ENCODE data around the gene CALY. TPM values are rescaled to one million over a fixed set of nuclear protein-coding genes. Genes with fewer than 3 reads are reported as not detected.

Gene CALY
- total RNA-seq, 1 experiment from 2014 or later: not detected

GRCh38 chr10:133287832-133288500 is 48.7 kb downstream of the CALY start:
- no peak for DNase-seq (ENCODE audit: low spot score)

GRCh38 chr10:133286366-133286765 is 50.3 kb downstream of the CALY start:
- no peak for DNase-seq (ENCODE audit: low spot score)

- DNase-seq (ENCODE audit: low spot score): no peak
Observed at GRCh38 chr10:133285217-133285616, 51.5 kb downstream of the CALY start.

- no peak for DNase-seq (ENCODE audit: low spot score)
Observed at GRCh38 chr10:133283931-133284330, 52.8 kb downstream of the CALY start.

DNA sequence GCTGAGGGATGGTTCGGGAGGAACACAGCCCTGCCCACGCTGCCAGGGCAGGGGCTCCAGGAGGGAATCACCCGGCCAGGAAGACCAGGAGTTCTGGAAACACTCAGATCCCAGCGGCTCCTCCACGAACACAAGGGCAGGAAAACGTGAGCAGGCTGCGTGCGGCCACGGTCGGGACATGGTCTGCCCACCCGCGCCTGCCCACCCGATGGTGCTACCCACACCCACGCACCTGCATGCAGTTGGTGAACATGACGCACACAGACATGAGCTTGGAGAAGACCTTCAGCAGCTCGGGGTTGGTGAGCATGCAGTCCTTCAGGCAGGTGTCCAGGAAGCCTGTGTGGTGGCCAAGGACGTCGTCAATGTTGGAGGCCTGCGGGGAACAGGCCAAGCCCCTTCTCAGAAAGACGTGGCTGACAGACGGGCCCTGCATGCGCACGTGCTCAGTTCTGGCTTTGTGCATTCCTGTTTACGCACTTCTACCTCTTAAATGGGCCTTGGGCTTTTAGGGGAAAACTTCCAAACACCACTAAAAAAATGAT is 53.8 kb downstream of the CALY start:
- DNase-seq (ENCODE audit: low spot score): no peak

DNA sequence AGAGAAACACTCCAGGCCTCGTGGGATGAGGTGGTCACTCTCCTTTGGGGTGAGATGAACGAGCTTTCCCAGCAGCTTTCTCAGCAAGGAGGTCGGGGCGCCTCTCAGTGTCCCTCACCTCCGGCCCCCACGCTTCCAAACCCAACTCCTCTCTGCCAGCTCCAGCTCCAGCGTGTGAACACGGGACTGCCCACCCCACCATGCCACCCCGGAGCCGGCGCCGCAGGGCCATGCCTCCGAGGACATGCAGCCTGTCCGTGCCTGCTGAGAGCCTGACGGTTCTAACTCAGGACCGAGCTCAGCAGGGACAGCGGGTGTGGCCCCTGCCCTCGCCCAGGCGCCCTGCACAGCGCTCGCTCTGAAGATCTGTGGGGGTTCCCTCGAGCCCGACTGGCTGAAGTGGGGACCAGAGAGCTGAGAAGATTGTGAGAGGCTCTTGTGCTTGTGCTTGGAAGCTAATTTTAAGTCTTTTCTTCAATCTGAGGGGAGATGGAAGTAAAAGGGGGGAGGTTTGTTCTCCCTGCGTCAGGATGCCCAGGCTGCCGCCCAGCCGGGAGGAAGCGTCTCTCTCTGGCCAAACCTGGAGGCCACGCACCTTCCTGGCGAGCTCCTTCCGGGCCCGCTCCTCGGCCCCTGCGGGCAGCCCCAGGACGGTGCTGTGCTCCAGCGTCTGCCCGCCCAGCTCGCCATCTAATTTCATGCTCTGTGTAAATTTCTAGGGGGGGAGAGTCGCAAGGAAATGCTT is 54.9 kb downstream of the CALY start:
- no peak for DNase-seq (ENCODE audit: low spot score)

GRCh38 chr10:133281084-133281483 is 55.6 kb downstream of the CALY start:
- no peak for DNase-seq (ENCODE audit: low spot score)

DNA sequence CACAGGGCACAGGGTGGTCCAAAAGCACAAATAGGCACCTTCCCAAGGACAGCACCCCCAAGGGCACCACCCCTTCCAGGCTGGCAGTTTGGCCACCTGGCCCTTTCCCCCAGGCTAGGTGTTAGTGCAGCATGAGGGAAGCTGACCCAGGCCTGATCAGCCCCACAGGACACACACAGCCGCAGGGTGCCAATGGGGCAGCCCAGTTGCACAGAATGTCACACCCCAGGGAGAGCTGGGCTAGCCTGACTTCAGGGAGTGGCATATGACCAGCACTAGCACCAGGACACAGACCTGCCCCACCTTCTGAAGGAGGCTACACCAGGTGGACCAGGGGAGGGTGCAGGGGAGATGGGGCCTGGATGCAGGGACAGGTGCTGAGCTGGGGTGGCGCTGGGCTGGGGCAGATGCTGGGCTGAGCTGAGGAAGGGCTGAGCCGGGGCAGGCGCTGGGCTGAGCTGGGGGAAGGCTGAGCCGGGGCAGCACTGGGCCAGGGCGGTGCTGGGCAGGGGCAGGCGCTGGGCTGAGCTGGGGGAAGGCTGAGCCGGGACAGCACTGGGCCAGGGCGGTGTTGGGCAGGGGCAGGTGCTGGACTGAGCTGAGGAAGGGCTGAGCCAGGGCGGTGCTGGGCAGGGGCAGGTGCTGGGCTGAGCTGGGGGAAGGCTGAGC is 56.2 kb downstream of the CALY start:
- DNase-seq (ENCODE audit: low spot score): peak; percentile 46

GRCh38 chr10:133279326-133280226 is 57.1 kb downstream of the CALY start:
- DNase-seq (ENCODE audit: low spot score): peak; percentile 4

GRCh38 chr10:133278577-133279265 is 58.0 kb downstream of the CALY start:
- DNase-seq (ENCODE audit: low spot score): peak; percentile 76

- DNase-seq (ENCODE audit: low spot score): peak; percentile 40
Observed at GRCh38 chr10:133277993-133278576, 58.6 kb downstream of the CALY start.

- DNase-seq (ENCODE audit: low spot score): peak; percentile 3
Observed at GRCh38 chr10:133277277-133277992, 59.3 kb downstream of the CALY start.

DNA sequence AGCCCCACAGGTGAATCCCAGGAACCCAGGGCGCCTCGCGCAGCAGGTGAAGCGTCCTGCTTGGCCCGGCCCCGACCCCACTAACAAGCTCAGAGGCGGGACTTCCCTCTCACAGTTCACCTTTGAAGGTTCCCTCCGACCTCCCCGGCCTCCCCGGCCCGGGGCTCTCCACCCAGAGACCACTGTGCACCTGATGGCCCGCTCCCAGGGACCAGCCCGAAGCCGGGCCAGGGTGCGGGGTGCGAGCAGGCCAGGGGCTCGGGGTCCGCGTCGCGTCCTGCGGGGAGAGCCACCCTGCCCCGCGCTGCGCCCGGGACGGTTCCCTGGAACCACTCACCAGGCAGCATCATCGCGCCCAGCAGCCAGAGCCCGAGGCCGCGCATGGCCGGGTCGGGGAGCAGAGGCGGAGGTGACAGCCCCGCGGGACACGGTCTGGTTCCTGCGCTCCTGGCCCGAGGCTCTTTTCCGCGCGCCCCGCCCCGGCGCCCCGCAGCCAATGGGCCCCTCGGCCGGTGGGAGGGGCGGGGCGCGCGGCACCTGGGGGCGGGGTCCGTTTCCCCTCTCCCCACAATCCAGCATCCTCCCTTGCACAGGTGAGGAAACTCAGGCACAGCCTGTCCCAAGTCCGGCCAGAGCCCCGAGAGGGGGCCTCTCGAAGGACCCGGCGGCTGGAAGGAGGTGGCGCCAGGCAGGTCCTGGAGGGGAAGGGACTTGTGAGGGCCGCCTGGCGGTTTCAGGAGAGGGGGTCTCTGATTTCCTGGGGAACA is 60.1 kb downstream of the CALY start, which contains the start of gene ADAM8:
TSS of gene ADAM8 (minus strand) at position 434 of the 767 bp plus-strand sequence. CDS start at position 383, 51 bp downstream.
- peak; percentile 44 for DNase-seq (ENCODE audit: low spot score)

- no peak for DNase-seq (ENCODE audit: low spot score)
Observed at GRCh38 chr10:133276100-133276434, 60.6 kb downstream of the CALY start.

DNA sequence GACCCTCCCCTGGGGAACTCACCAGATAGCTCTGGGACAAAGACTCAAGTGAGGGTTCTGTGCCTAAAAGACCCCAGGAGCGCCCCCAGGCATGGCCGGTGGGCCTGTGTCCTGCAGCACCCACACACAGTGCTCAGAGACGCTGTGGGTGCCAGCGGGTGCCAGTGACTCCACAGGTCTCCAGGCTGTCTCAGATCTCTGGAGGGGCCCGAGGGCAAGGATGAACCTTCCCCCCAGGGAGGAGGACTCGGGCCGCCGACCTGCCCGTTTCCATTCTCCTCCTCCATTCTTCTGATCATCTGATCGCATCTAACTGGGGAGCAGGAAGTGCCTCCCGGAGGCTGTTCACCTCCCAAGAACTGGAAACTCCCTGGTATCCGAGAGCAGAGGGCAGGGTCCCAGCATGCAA is 61.0 kb downstream of the CALY start:
- peak; percentile 31 for DNase-seq (ENCODE audit: low spot score)

- no peak for DNase-seq (ENCODE audit: low spot score)
Observed at GRCh38 chr10:133274751-133275683, 61.7 kb downstream of the CALY start.
